Measurements from ENCODE around the gene B3GAT3. TPM values are rescaled to one million over a fixed set of nuclear protein-coding genes. Genes with fewer than 3 reads are reported as not detected.

Gene B3GAT3
- total and polyA plus RNA-seq, 10 of the 15 experiments (the other 5 are each of a cell fraction or from before 2014, with no cell fraction given), result 0.31 to 52.7 (median 29.8) TPM

DNA sequence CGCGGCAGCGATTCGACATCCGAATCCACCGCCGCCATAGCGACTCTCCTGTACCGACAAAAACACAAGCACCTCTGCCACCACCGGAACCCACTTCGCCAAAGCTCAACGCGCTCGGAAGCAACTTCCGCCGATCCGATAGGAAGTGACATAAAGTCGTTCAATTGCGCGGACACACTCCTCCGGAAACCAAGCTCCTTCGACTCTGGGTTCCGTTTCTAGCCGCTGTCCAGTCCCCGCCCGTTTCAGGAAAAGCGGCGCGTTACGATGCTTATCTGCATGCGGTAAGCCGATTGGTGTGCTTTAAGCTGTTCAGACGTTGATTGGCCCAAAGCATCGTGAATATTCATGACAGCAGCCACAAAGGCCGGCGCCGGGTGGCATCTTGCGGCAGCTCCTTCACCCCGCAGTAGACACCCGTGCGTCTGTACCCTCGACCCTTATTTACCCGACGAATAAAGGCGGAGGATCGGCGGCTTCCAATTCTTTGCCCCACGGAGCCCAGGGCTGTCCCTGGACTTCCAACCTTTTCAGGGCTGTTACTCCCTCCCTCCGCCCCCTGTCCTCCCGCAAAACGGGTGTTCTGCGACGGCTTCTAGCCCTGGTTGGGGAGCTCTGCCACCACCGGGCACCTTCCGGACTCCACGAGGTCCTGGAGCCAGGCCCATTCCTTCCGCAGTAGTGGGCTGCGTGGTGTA is 30.2 kb downstream of the B3GAT3 start, which contains the start of gene TUT1 (continued):
- TF ChIP-seq, protein P1, sequence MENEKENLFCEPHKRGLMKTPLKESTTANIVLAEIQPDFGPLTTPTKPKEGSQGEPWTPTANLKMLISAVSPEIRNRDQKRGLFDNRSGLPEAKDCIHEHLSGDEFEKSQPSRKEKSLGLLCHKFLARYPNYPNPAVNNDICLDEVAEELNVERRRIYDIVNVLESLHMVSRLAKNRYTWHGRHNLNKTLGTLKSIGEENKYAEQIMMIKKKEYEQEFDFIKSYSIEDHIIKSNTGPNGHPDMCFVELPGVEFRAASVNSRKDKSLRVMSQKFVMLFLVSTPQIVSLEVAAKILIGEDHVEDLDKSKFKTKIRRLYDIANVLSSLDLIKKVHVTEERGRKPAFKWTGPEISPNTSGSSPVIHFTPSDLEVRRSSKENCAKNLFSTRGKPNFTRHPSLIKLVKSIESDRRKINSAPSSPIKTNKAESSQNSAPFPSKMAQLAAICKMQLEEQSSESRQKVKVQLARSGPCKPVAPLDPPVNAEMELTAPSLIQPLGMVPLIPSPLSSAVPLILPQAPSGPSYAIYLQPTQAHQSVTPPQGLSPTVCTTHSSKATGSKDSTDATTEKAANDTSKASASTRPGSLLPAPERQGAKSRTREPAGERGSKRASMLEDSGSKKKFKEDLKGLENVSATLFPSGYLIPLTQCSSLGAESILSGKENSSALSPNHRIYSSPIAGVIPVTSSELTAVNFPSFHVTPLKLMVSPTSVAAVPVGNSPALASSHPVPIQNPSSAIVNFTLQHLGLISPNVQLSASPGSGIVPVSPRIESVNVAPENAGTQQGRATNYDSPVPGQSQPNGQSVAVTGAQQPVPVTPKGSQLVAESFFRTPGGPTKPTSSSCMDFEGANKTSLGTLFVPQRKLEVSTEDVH (IDR thresholded peaks at IDR 0.05; ENCODE audit: low read depth, partially characterized antibody), result peak; percentile 97
- TF ChIP-seq, protein P2, sequence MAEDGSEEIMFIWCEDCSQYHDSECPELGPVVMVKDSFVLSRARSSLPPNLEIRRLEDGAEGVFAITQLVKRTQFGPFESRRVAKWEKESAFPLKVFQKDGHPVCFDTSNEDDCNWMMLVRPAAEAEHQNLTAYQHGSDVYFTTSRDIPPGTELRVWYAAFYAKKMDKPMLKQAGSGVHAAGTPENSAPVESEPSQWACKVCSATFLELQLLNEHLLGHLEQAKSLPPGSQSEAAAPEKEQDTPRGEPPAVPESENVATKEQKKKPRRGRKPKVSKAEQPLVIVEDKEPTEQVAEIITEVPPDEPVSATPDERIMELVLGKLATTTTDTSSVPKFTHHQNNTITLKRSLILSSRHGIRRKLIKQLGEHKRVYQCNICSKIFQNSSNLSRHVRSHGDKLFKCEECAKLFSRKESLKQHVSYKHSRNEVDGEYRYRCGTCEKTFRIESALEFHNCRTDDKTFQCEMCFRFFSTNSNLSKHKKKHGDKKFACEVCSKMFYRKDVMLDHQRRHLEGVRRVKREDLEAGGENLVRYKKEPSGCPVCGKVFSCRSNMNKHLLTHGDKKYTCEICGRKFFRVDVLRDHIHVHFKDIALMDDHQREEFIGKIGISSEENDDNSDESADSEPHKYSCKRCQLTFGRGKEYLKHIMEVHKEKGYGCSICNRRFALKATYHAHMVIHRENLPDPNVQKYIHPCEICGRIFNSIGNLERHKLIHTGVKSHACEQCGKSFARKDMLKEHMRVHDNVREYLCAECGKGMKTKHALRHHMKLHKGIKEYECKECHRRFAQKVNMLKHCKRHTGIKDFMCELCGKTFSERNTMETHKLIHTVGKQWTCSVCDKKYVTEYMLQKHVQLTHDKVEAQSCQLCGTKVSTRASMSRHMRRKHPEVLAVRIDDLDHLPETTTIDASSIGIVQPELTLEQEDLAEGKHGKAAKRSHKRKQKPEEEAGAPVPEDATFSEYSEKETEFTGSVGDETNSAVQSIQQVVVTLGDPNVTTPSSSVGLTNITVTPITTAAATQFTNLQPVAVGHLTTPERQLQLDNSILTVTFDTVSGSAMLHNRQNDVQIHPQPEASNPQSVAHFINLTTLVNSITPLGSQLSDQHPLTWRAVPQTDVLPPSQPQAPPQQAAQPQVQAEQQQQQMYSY (CRISPR knock-in tag; IDR thresholded peaks at IDR 0.05), result no peak
- TF ChIP-seq BMI1 (IDR thresholded peaks at IDR 0.05; ENCODE audit: borderline replicate concordance), result no peak
- peak; percentile 94 for TF ChIP-seq ATF7 (IDR thresholded peaks at IDR 0.05; ENCODE audit: low read depth)
- TF ChIP-seq RB1 (IDR thresholded peaks at IDR 0.05; ENCODE audit: borderline replicate concordance), result peak; percentile 89; the same call in 1 of the 2 replicates
- TF ChIP-seq CHD4 (IDR thresholded peaks at IDR 0.05), result no peak
- peak; percentile 98 for TF ChIP-seq NBN (IDR thresholded peaks at IDR 0.05)
- peak; percentile 89; the same call in 1 of the 2 replicates for TF ChIP-seq ZNF207 (IDR thresholded peaks at IDR 0.05; ENCODE audit: borderline replicate concordance)
- TF ChIP-seq NFIC (IDR thresholded peaks at IDR 0.05; ENCODE audit: low read depth, low read length), result peak; percentile 33; the same call in 1 of the 2 replicates
